IMR-90 (cell line): ENCODE measurements around the gene PALLD. TPM values are rescaled to one million over a fixed set of nuclear protein-coding genes. Genes with fewer than 3 reads are reported as not detected.

Experiments
- ATAC-seq: fragments of 200-7000 bp; cut with Tn5 transposase; 2 replicates; pipeline ENCODE4 v1.9.1; 2020; ENCODE audit warnings: low read depth, mild to moderate bottlenecking, moderate library complexity
- BruUV-seq: library from RNA; stranded (reverse); fragments of 400-500 nt; replicated peaks from 2 replicates; lab custom pipeline; 2021; lab: Mats Ljungman, UMichigan
- CTCF ChIA-PET: fragments of 300-600 bp; formaldehyde crosslinking; extraction: SDS; loops from one replicate; lab custom pipeline; 2021; ENCODE audit warnings: antibody characterized with exemption; lab: Yijun Ruan, JAX
- POLR2A ChIA-PET: fragments of 300-600 bp; sonication (Branson Sonifier 250); formaldehyde crosslinking; loops from one replicate; lab custom pipeline; 2022; ENCODE audit warnings: antibody characterized with exemption; ENCODE audit not compliant: unreplicated experiment; lab: Charles Lee
- DNase-seq: peaks from one replicate; pipeline ENCODE4 v3.0.0; 2013
- H2AFZ ChIP-seq: replicated peaks from 2 replicates; pipeline ENCODE3; 2013; ENCODE audit warnings: low read length, mild to moderate bottlenecking; ENCODE audit not compliant: poor library complexity
- H2AK5ac ChIP-seq: 2 replicates; pipeline ENCODE4 v1.6.1; 2013; ENCODE audit warnings: low read depth, low read length, inconsistent platforms
- H2AK9ac ChIP-seq: replicated peaks from 2 replicates; pipeline ENCODE3; 2013; ENCODE audit warnings: mild to moderate bottlenecking, low read depth, low read length, moderate library complexity; ENCODE audit not compliant: poor library complexity
- H2BK120ac ChIP-seq: 2 replicates; pipeline ENCODE4 v1.6.1; 2013; ENCODE audit warnings: low read depth, low read length, inconsistent platforms
- H2BK15ac ChIP-seq: 3 replicates; pipeline ENCODE4 v1.6.1; 2013; ENCODE audit warnings: low read depth, low read length, inconsistent platforms
- H2BK20ac ChIP-seq: 2 replicates; pipeline ENCODE4 v1.6.1; 2013; ENCODE audit warnings: low read depth, mild to moderate bottlenecking, inconsistent platforms, low read length, moderate library complexity
- H2BK5ac ChIP-seq: 2 replicates; pipeline ENCODE4 v1.6.1; 2013; ENCODE audit warnings: mild to moderate bottlenecking, low read depth, low read length, inconsistent platforms; ENCODE audit not compliant: poor library complexity, severe bottlenecking
- H3K14ac ChIP-seq: replicated peaks from 2 replicates; pipeline ENCODE4 v1.6.1; 2013; ENCODE audit warnings: low read depth, low read length, inconsistent platforms
- H3K18ac ChIP-seq: 2 replicates; pipeline ENCODE4 v1.6.1; 2013; ENCODE audit warnings: low read depth, low read length, control low read depth
- H3K23ac ChIP-seq: 2 replicates; pipeline ENCODE4 v1.6.1; 2013; ENCODE audit warnings: low read depth, low read length, inconsistent platforms
- H3K27ac ChIP-seq: 2 replicates; pipeline ENCODE4 v1.5.1; 2013; ENCODE audit warnings: mild to moderate bottlenecking, control low read depth, low read length; ENCODE audit not compliant: insufficient read depth
- H3K27me3 ChIP-seq: 2 replicates; pipeline ENCODE4 v1.6.1; 2013; ENCODE audit warnings: low read length; ENCODE audit not compliant: control insufficient read depth, insufficient read depth
- H3K36me3 ChIP-seq: 2 replicates; pipeline ENCODE4 v1.6.1; 2013; ENCODE audit warnings: low read length, mixed read lengths; ENCODE audit not compliant: control insufficient read depth, insufficient read depth
- H3K4ac ChIP-seq: 2 replicates; pipeline ENCODE4 v1.6.1; 2013; ENCODE audit warnings: low read depth, low read length, inconsistent platforms
- H3K4me1 ChIP-seq: 2 replicates; pipeline ENCODE4 v1.6.1; 2013; ENCODE audit warnings: low read length, mixed read lengths; ENCODE audit not compliant: control insufficient read depth, insufficient read depth
- H3K4me2 ChIP-seq: 2 replicates; pipeline ENCODE4 v1.6.1; 2013; ENCODE audit warnings: low read depth, mild to moderate bottlenecking, control low read depth, low read length, moderate library complexity
- H3K4me3 ChIP-seq: 2 replicates; pipeline ENCODE4 v1.5.1; 2013; ENCODE audit warnings: low read depth, mild to moderate bottlenecking, control low read depth, low read length, moderate library complexity; ENCODE audit not compliant: insufficient read depth
- H3K56ac ChIP-seq: 2 replicates; pipeline ENCODE4 v1.6.1; 2013; ENCODE audit warnings: low read length, inconsistent platforms; ENCODE audit not compliant: insufficient read depth; ENCODE audit errors: extremely low read depth
- H3K79me1 ChIP-seq, 2 experiments: 2 replicates each; pipeline ENCODE4 v1.6.1; 2013; ENCODE audit warnings: low read length in 2 of 2, inconsistent platforms in 1 of 2, low read depth in 1 of 2
- H3K9ac ChIP-seq: 2 replicates; pipeline ENCODE4 v1.6.1; 2013; ENCODE audit warnings: low read depth, low read length, control low read depth
- H3K9me1 ChIP-seq: 2 replicates; pipeline ENCODE4 v1.6.1; 2013; ENCODE audit warnings: low read length, inconsistent platforms; ENCODE audit not compliant: insufficient read depth
- H3K9me3 ChIP-seq: 2 replicates; pipeline ENCODE4 v1.6.1; 2013; ENCODE audit warnings: low read length; ENCODE audit not compliant: control insufficient read depth, insufficient read depth
- H4K20me1 ChIP-seq: 2 replicates; pipeline ENCODE4 v1.6.1; 2013; ENCODE audit warnings: low read length, inconsistent platforms; ENCODE audit not compliant: insufficient read depth
- H4K5ac ChIP-seq: 2 replicates; pipeline ENCODE4 v1.6.1; 2013; ENCODE audit warnings: mild to moderate bottlenecking, low read depth, low read length, control low read depth
- H4K8ac ChIP-seq, 2 experiments: 2 replicates each; pipeline ENCODE4 v1.6.1; 2013; ENCODE audit warnings: low read depth in 2 of 2, low read length in 2 of 2, control low read depth in 1 of 2, inconsistent platforms in 1 of 2
- H4K91ac ChIP-seq: 2 replicates; pipeline ENCODE4 v1.6.1; 2013; ENCODE audit warnings: low read depth, low read length, inconsistent platforms; ENCODE audit not compliant: insufficient read depth
- BHLHE40 ChIP-seq: fragments of 150-350 bp; IDR thresholded peaks from 2 replicates; pipeline ENCODE4 v1.6.1; 2016; ENCODE audit warnings: mild to moderate bottlenecking, low read depth, low read length
- CEBPB ChIP-seq: IDR thresholded peaks from 2 replicates; pipeline ENCODE4 v1.6.1; 2012; ENCODE audit warnings: low read depth, low read length, improper control_type of control experiment
- CHD1 ChIP-seq: IDR thresholded peaks from 2 replicates; pipeline ENCODE4 v1.6.1; 2012; ENCODE audit warnings: low read depth, low read length, improper control_type of control experiment
- FOS ChIP-seq: fragments of 150-350 bp; IDR thresholded peaks from 2 replicates; pipeline ENCODE4 v1.6.1; 2016; ENCODE audit warnings: low read depth, low read length
- MAFK ChIP-seq: IDR thresholded peaks from 2 replicates; pipeline ENCODE4 v1.6.1; 2012; ENCODE audit warnings: low read depth, low read length, improper control_type of control experiment
- MXI1 ChIP-seq: IDR thresholded peaks from 2 replicates; pipeline ENCODE4 v1.6.1; 2012; ENCODE audit warnings: low read depth, mild to moderate bottlenecking, low read length, moderate library complexity, borderline replicate concordance
- NFE2L2 ChIP-seq: fragments of 150-350 bp; IDR thresholded peaks from 2 replicates; pipeline ENCODE4 v1.6.1; 2016; ENCODE audit warnings: low read depth, mild to moderate bottlenecking, low read length
- POLR2A ChIP-seq: IDR thresholded peaks from 2 replicates; pipeline ENCODE4 v1.6.1; 2012; ENCODE audit warnings: mild to moderate bottlenecking, low read depth, low read length
- RAD21 ChIP-seq: IDR thresholded peaks from 2 replicates; pipeline ENCODE4 v1.6.1; 2012; ENCODE audit warnings: low read length, improper control_type of control experiment
- RCOR1 ChIP-seq: IDR thresholded peaks from 2 replicates; pipeline ENCODE4 v1.6.1; 2012; ENCODE audit warnings: mild to moderate bottlenecking, low read length, improper control_type of control experiment; ENCODE audit not compliant: insufficient replicate concordance
- RFX5 ChIP-seq: IDR thresholded peaks from 2 replicates; pipeline ENCODE4 v1.8.0; 2012; ENCODE audit warnings: low read depth, mild to moderate bottlenecking, low read length, moderate library complexity
- SMC3 ChIP-seq: fragments of 150-350 bp; IDR thresholded peaks from 2 replicates; pipeline ENCODE4 v1.6.1; 2016; ENCODE audit warnings: low read depth, mild to moderate bottlenecking, antibody characterized with exemption, low read length, moderate library complexity
- USF2 ChIP-seq: fragments of 150-350 bp; IDR thresholded peaks from 2 replicates; pipeline ENCODE4 v1.6.1; 2017; ENCODE audit warnings: mild to moderate bottlenecking, antibody characterized with exemption, low read length, low read depth
- WGBS, 2 experiments: methylation state at CpG; one replicate each; pipeline versions ENCODE4 v1.1.5 to v1.1.7; 2013; ENCODE audit warnings: missing lambda C conversion rate in 2 of 2; ENCODE audit not compliant: insufficient read length in 1 of 2; ENCODE audit errors: extremely low coverage in 2 of 2; 5-methylcytosine and 5-hydroxymethylcytosine counted together
- dilution Hi-C: fragments of 300-500 bp; cut with HindIII; formaldehyde crosslinking; loops from one replicate; pipeline ENCODE4 v1.14.3; 2018; ENCODE audit warnings: low sequenced_read_pairs; ENCODE audit not compliant: unreplicated experiment
- in situ Hi-C: fragments of 300-500 bp; cut with MboI; formaldehyde crosslinking; loops from 3 replicates; pipeline ENCODE4 v1.14.3; 2019; ENCODE audit warnings: low sequenced_read_pairs, inconsistent platforms, mixed read lengths
- intact Hi-C: fragments of 100-400 bp; cut with micrococcal nuclease; formaldehyde crosslinking; loops from 2 replicates; pipeline ENCODE4 v1.10.0; 2022
- polyA plus RNA-seq, 3 experiments: library from polyadenylated mRNA; depleted of rRNA; stranded (reverse); fragments of >200 nt; gene quantifications; 2 replicates each; pipeline ENCODE4 v1.2.3, GENCODE V29; 2012; ENCODE audit warnings: low replicate concordance in 1 of 3
- total RNA-seq: library from RNA; depleted of rRNA; stranded (reverse); fragments of >200 nt; gene quantifications from 2 replicates; pipeline ENCODE4 v1.2.3, GENCODE V29; 2012
- TF ChIP-seq, protein P1 (sequence below): conservative IDR thresholded peaks from 2 replicates; pipeline ENCODE4 v1.5.1; 2012; ENCODE audit warnings: mild to moderate bottlenecking, low read depth, low read length, improper control_type of control experiment

PALLD gene
- total and polyA plus RNA-seq, 2 of the 4 experiments (the other 2 are of a cell fraction): 91.0 to 91.9 TPM

- TF ChIP-seq RAD21 (no peak), BHLHE40 (no peak), MAFK (no peak)
These were observed 18.6 kb downstream of the PALLD start (continued) for GRCh38 chr4:168515222-168516011.

- no CpG with 5 or more reads among the region's 2 CpGs for WGBS, 2 experiments
- Histone ChIP-seq H3K36me3 (no peaks in the 10 kb centered on the region), H3K14ac (no peak overlapping the region), H3K4me1 (peaks cover 4% of the 10 kb centered on the region; the same call in 1 of the 2 replicates), H2BK120ac (no peak overlapping the region), H3K56ac (no peak overlapping the region), H2AFZ (no peak overlapping the region), H4K20me1 (no peaks in the 10 kb centered on the region), H3K9me1 (0 out of 2 replicates have a peak, but pooled peaks cover 3% of the 10 kb centered on the region), H3K79me1 (no peaks in the 10 kb centered on the region), H3K18ac (no peak overlapping the region), H3K9ac (no peak overlapping the region), H4K5ac (no peak overlapping the region), H2BK5ac (peak overlapping the region; percentile 46), H3K4me2 (no peak overlapping the region), H3K4ac (peak overlapping the region; percentile 50; the same call in 1 of the 2 replicates), H3K4me3 (no peak overlapping the region), H2BK20ac (no peak overlapping the region), H3K23ac (no peak overlapping the region), H3K27me3 (no peaks in the 10 kb centered on the region), H2BK15ac (peak overlapping the region; percentile 44; the same call in 2 of the 3 replicates), H4K91ac (no peak overlapping the region), H3K27ac (no peak overlapping the region), H4K8ac (no peak overlapping the region), H3K9me3 (no peaks in the 10 kb centered on the region), H2AK5ac (0 out of 2 replicates have a peak overlapping the region, but pooled peaks have one; percentile 51), H2AK9ac (no peak overlapping the region)
- dilution Hi-C loops: no loop called here
- no TSS peak for BruUV-seq
- DNase-seq (no peak), ATAC-seq (no peak)
- ChIA-PET POLR2A (no interaction called here), CTCF (no interaction called here)
- intact Hi-C loops: loop anchor here (5.0 to 10.0 kb wide), 4 partner anchors 178 to 400 kb away; no protein-coding TSS in a partner anchor
- in situ Hi-C loops: loop anchor here (5.0 to 25.0 kb wide), 4 partner anchors 105 to 488 kb away; no protein-coding TSS in a partner anchor
- TF ChIP-seq USF2 (no peak), BHLHE40 (no peak), POLR2A (no peak), NFE2L2 (no peak), MXI1 (no peak), RCOR1 (no peak), CHD1 (no peak), CEBPB (no peak), SMC3 (no peak), RFX5 (no peak), RAD21 (no peak), FOS (no peak)
- TF ChIP-seq, protein P1, sequence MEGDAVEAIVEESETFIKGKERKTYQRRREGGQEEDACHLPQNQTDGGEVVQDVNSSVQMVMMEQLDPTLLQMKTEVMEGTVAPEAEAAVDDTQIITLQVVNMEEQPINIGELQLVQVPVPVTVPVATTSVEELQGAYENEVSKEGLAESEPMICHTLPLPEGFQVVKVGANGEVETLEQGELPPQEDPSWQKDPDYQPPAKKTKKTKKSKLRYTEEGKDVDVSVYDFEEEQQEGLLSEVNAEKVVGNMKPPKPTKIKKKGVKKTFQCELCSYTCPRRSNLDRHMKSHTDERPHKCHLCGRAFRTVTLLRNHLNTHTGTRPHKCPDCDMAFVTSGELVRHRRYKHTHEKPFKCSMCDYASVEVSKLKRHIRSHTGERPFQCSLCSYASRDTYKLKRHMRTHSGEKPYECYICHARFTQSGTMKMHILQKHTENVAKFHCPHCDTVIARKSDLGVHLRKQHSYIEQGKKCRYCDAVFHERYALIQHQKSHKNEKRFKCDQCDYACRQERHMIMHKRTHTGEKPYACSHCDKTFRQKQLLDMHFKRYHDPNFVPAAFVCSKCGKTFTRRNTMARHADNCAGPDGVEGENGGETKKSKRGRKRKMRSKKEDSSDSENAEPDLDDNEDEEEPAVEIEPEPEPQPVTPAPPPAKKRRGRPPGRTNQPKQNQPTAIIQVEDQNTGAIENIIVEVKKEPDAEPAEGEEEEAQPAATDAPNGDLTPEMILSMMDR: no peak
These were observed 20.0 kb downstream of the PALLD start for GRCh38 chr4:168516841-168517240.
